BE2C (cell line): Measurements from ENCODE around the gene ANTXRL.
"Not testable (repeated sequence)": the region's sequence is repeated elsewhere in the genome, so short reads cannot be mapped to it uniquely, and the experiment has no call there.

Experiments
- DNase-seq: peaks from one replicate; pipeline ENCODE4 v3.0.0-alpha.2; 2020
- H3K27me3 ChIP-seq: fragments of 250-450 bp; sonication (Bioruptor Pico); 2 replicates; pipeline ENCODE4 v1.5.1; 2020; ENCODE audit warnings: mild to moderate bottlenecking
- H3K36me3 ChIP-seq: fragments of 250-450 bp; sonication (Bioruptor Pico); 2 replicates; pipeline ENCODE4 v1.5.1; 2020; ENCODE audit warnings: mild to moderate bottlenecking
- H3K4me1 ChIP-seq: fragments of 250-450 bp; sonication (Bioruptor Pico); 2 replicates; pipeline ENCODE4 v1.5.1; 2020
- H3K4me3 ChIP-seq: 2 replicates; pipeline ENCODE4 v1.5.1; 2011; ENCODE audit warnings: low read depth, low read length
- H3K9me3 ChIP-seq: fragments of 250-450 bp; sonication (Bioruptor Pico); 2 replicates; pipeline ENCODE4 v1.5.1; 2020
- CTCF ChIP-seq: IDR thresholded peaks from 2 replicates; pipeline ENCODE4 v1.5.1; 2012; ENCODE audit warnings: mild to moderate bottlenecking, low read depth, low read length

The ANTXRL gene

GRCh38 chr10:46264737-46265368, 21.9 kb upstream of the ANTXRL start:
- TF ChIP-seq CTCF, result no peak
- DNase-seq, result no peak
- no peaks in the 10 kb centered on the region for H3K4me1 ChIP-seq
- no peaks in the 10 kb centered on the region for H3K36me3 ChIP-seq
- H3K9me3 ChIP-seq, result no peaks in the 10 kb centered on the region
- no peaks in the 10 kb centered on the region for H3K27me3 ChIP-seq
- no peak overlapping the region for H3K4me3 ChIP-seq

DNA sequence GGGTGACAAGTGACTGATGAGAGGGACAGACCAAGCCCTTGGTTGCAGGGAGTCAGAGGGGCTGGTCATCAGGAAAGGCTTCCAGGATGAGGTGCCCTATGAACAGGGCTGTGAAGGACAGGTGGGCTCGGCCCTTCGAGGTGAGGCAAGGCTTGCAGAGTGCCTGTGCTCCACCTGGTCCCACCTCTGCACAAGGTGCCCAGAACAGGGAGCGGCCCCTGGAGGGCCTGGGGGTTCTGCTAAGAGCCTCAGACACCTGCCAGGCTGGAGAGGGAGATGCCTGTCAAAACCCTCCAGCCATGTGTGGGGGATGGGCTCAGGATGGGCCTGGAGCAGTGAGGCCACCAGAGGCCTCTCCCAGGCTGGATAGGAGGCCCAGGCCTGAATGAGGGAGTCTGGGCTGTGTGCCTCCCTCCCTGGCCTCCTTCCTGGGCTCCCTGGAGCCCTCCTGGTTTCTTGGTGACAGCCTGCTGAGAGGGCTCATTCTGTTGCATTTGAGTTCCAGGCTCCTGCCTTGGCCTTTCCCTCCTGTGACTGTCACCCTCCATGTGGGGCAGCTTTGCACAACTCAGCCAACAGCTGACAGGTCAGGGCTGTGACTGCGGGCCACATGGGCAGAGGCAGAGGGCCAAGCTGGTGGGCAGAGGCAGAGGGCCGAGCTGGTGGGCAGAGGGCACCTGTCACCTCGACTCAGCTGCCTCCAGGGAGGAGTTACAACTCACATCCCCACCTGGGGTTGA, 21.1 kb upstream of the ANTXRL start:
- not testable (repeated sequence) for H3K27me3 ChIP-seq, H3K4me1 ChIP-seq, H3K4me3 ChIP-seq, H3K9me3 ChIP-seq, DNase-seq, H3K36me3 ChIP-seq

DNA sequence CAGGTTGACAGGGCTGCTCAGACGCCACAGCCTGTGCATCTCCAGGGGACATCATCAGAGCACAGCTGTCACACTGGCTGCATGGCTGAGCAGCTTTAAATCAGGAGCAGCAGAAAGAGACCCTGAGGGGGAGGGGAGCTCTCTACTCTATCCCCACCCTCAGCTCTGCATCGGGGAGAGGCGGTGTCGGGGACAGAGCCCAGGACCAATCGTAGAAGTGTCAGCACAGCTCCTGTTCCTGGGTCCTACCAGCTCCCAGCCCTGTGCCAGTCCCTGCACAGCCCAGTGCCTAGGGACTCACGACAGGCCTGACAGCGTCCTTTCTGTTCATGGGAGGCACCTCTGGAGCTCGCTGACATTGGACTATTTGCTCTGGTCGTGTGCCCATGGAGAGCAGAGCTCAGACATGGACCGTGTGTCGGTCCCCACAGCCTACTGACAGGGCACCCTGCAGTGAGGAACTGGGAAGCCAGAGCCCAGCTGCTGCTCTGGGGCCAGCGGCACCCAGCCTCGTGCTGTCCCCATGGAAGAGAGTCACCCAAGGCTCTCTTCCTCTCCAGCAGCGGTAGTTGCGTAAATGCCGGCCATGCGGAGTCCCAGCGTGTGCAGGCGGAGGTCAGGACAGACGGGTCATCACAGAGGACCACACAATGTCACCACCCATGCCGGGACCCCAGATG, 20.4 kb upstream of the ANTXRL start:
- no peak for TF ChIP-seq CTCF
- no peak overlapping the region for H3K4me3 ChIP-seq
- H3K27me3 ChIP-seq, result no peaks in the 10 kb centered on the region
- no peaks in the 10 kb centered on the region for H3K9me3 ChIP-seq
- DNase-seq, result no peak
- no peaks in the 10 kb centered on the region for H3K4me1 ChIP-seq
- no peaks in the 10 kb centered on the region for H3K36me3 ChIP-seq

DNA sequence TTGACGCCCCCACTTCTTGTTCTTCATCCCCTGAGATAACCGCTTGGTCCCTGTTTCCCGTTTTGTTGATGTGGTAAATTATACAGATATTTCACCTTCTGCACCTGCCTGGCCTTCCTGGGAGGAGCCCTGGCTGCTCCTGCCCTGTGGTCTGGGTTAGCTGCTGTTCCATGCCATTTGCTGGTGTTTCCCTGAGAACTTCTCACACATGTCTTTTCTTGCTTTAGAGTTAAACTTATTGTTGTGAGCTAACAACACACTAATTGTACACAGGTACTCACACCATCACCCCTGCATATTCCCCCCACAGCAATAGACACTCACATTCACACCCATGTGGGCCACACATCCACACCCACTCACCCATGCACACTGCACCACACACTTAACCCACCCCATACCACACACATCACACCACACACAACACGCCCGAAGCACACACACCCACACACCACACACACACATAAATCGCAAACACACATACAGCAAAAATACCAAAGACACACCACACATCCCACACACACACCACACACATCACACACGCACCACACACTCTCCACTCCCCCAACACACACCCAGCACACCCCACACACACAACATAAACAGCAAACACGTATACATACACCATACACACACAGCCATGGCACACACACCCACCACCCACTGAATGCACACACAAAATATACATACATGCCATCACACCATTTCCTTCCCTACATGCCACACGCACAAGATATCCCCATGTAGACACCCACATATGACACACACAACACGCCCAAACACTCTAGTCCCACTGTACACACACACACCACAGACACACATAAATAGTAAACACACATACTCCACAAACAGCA, 19.4 kb upstream of the ANTXRL start:
- H3K4me3 ChIP-seq, result no peak overlapping the region
- no peak for DNase-seq
- H3K4me1 ChIP-seq, result no peaks in the 10 kb centered on the region
- H3K36me3 ChIP-seq, result no peaks in the 10 kb centered on the region
- no peak for TF ChIP-seq CTCF
- no peaks in the 10 kb centered on the region for H3K27me3 ChIP-seq
- no peaks in the 10 kb centered on the region for H3K9me3 ChIP-seq

GRCh38 chr10:46268076-46268881, 18.5 kb upstream of the ANTXRL start:
- Histone ChIP-seq H3K4me3 (no peak overlapping the region), H3K27me3 (no peaks in the 10 kb centered on the region), H3K36me3 (no peaks in the 10 kb centered on the region), H3K9me3 (no peaks in the 10 kb centered on the region), H3K4me1 (no peaks in the 10 kb centered on the region)
- no peak for TF ChIP-seq CTCF
- no peak for DNase-seq

DNA sequence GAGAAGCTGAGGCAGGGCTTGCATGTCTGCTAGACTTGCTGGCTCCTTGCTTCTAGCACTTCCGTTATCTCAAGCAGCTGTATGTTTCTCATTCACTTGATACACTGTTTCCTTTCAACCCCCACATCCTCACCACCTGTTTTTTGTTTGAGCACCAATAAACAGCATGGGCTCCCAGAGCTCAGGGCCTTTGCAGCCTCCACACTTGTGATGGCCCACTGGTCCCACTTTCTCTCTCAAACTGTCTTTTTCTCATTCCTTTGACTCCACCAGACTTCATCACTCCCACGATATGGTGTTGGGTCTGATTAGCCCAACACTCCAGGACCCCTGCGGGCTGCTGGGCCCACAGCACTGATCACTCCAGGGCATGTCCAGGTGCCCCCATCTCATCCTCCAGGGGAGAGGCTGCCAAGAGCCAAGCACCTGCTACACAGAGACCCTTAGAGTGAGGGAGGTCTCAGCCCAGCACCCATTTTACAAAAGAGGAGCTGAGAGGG, 17.2 kb upstream of the ANTXRL start:
- not testable (repeated sequence) for DNase-seq, H3K4me3 ChIP-seq, H3K36me3 ChIP-seq, H3K27me3 ChIP-seq, H3K4me1 ChIP-seq, H3K9me3 ChIP-seq
